HepG2 (cell line): Measurements from ENCODE around the gene CLDN4. TPM values are rescaled to one million over a fixed set of nuclear protein-coding genes. Genes with fewer than 3 reads are reported as not detected.
A peak's percentile ranks its signal among the peaks of the same experiment; 100 is the strongest.

Experiments
- ATAC-seq: fragments of 200-7000 bp; cut with Tn5 transposase; 3 replicates; pipeline ENCODE4 v1.9.1; 2020; ENCODE audit warnings: mild to moderate bottlenecking, moderate library complexity
- BruUV-seq: library from RNA; stranded (reverse); fragments of 400-500 nt; replicated peaks from 2 replicates; lab custom pipeline; 2021; lab: Mats Ljungman, UMichigan
- CTCF ChIA-PET: fragments of 300-600 bp; formaldehyde crosslinking; extraction: SDS; loops from one replicate; lab custom pipeline; 2021; ENCODE audit warnings: low total read pairs, inconsistent platforms, low intra/inter-chr PET ratio; lab: Yijun Ruan, JAX
- POLR2A ChIA-PET: fragments of 350-600 bp; sonication (Branson Sonifier 250); formaldehyde crosslinking; loops from one replicate; lab custom pipeline; 2020; ENCODE audit warnings: antibody characterized with exemption, inconsistent platforms; lab: Yijun Ruan, JAX
- DNase-seq: peaks from one replicate; pipeline ENCODE4 v3.0.0-alpha.2; 2015; ENCODE audit warnings: low spot score
- FAIRE-seq: peaks from 3 replicates; lab custom pipeline; 2011; peaks lifted over from hg19 to GRCh38; lab: Jason Lieb, UNC
- H2AFZ ChIP-seq: one replicate; pipeline ENCODE4 v1.6.1; 2011; ENCODE audit warnings: low read length, inconsistent platforms
- H3K27ac ChIP-seq: fragments of 300-600 bp; 3 replicates; pipeline ENCODE4 v1.8.0; 2011; ENCODE audit warnings: mixed run types, mild to moderate bottlenecking, mixed read lengths, low read length, inconsistent platforms; ENCODE audit not compliant: insufficient read depth; ENCODE audit errors: extremely low read length
- H3K27me3 ChIP-seq, 2 experiments: fragments of 200-600 bp in 1 of 2; 2 replicates in 1 of 2; 3 replicates in 1 of 2; pipeline versions ENCODE4 v1.6.0 to v1.8.0; 2011; ENCODE audit warnings: low read length in 2 of 2, mild to moderate bottlenecking in 2 of 2, moderate library complexity in 2 of 2, inconsistent platforms in 1 of 2; ENCODE audit not compliant: insufficient read depth in 2 of 2, control insufficient read depth in 1 of 2
- H3K36me3 ChIP-seq, 2 experiments: fragments of 200-600 bp in 1 of 2; replicated peaks in 1 of 2; 2 replicates in 1 of 2; 3 replicates in 1 of 2; pipeline versions ENCODE4 v1.5.1 to v1.8.0; 2011; ENCODE audit warnings: low read length in 2 of 2, inconsistent platforms in 1 of 2; ENCODE audit not compliant: insufficient read depth in 2 of 2, control insufficient read depth in 1 of 2
- H3K4me1 ChIP-seq: 2 replicates; pipeline ENCODE4 v1.5.1; 2012; ENCODE audit warnings: low read length, inconsistent platforms; ENCODE audit not compliant: insufficient read depth
- H3K4me2 ChIP-seq: 2 replicates; pipeline ENCODE4 v1.6.0; 2011; ENCODE audit warnings: low read depth, low read length, inconsistent platforms
- H3K4me3 ChIP-seq, 3 experiments: fragments of 200-600 bp in 1 of 3; sonication (generic), shearing (Covaris generic) in 1 of 3; replicated peaks in 1 of 3; 2 replicates each; pipeline ENCODE4 v1.5.1; 2011 to 2016; ENCODE audit warnings: low read length in 3 of 3, inconsistent platforms in 2 of 3, low read depth in 2 of 3, mild to moderate bottlenecking in 2 of 3, control low read depth in 1 of 3, mixed read lengths in 1 of 3; ENCODE audit not compliant: insufficient read depth in 1 of 3
- H3K79me2 ChIP-seq: one replicate; pipeline ENCODE4 v1.6.1; 2011; ENCODE audit warnings: low read length, inconsistent platforms; ENCODE audit not compliant: insufficient read depth
- H3K9ac ChIP-seq: 2 replicates; pipeline ENCODE4 v1.6.0; 2011; ENCODE audit warnings: mild to moderate bottlenecking, low read depth, low read length, inconsistent platforms; ENCODE audit not compliant: insufficient read depth
- H3K9me3 ChIP-seq: 2 replicates; pipeline ENCODE4 v1.5.1; 2012; ENCODE audit warnings: mild to moderate bottlenecking, low read length
- H4K20me1 ChIP-seq: 2 replicates; pipeline ENCODE4 v1.6.0; 2011; ENCODE audit warnings: inconsistent platforms, mild to moderate bottlenecking, low read length, moderate library complexity; ENCODE audit not compliant: insufficient read depth
- DMAP1 ChIP-seq: IDR thresholded peaks from 2 replicates; pipeline ENCODE4 v1.6.1; 2016
- MAF1 ChIP-seq: sonication (generic); formaldehyde crosslinking; IDR thresholded peaks from 2 replicates; pipeline ENCODE4 v1.5.0; 2020; ENCODE audit warnings: missing genetic modification reagents, borderline replicate concordance
- NONO ChIP-seq, 2 experiments: fragments of 450-650 bp in 1 of 2; sonication (generic) in 1 of 2; formaldehyde crosslinking in 1 of 2; IDR thresholded peaks in 1 of 2; conservative IDR thresholded peaks in 1 of 2; 2 replicates each; pipeline versions ENCODE4 v1.6.1 to v1.8.0; 2017 to 2022; ENCODE audit warnings: mild to moderate bottlenecking in 1 of 2, missing genetic modification reagents in 1 of 2, moderate library complexity in 1 of 2
- SRSF4 ChIP-seq: fragments of 200-400 bp; formaldehyde crosslinking; IDR thresholded peaks from one replicate; pipeline ENCODE4 v1.6.1; 2018; ENCODE audit warnings: mild to moderate bottlenecking, low read depth, low read length, moderate library complexity; ENCODE audit not compliant: poor library complexity, severe bottlenecking
- TEAD3 ChIP-seq: optimal IDR thresholded peaks from 2 replicates; pipeline ENCODE3; 2016; ENCODE audit warnings: borderline replicate concordance
- ZNF644 ChIP-seq: IDR thresholded peaks from 2 replicates; pipeline ENCODE4 v1.6.1; 2016; ENCODE audit warnings: low read depth
- WGBS: methylation state at CpG from one replicate; pipeline ENCODE4 v1.1.6; 2017; ENCODE audit warnings: low lambda C conversion rate; 5-methylcytosine and 5-hydroxymethylcytosine counted together
- in situ Hi-C: cut with HindIII; loops from 2 replicates; pipeline ENCODE4 v1.10.0; 2017; ENCODE audit warnings: low pct_unique_long_range_greater_than_20kb; ENCODE audit not compliant: extremely low pct_ligation_motif_present
- intact Hi-C: fragments of 100-400 bp; cut with micrococcal nuclease; formaldehyde crosslinking; loops from one replicate; pipeline ENCODE4 v1.10.0; 2022; ENCODE audit not compliant: unreplicated experiment
- polyA plus RNA-seq, 8 experiments: library from polyadenylated mRNA; depleted of rRNA in 3 of 8; stranded (reverse) in 7 of 8; unstranded in 1 of 8; fragments of >200 nt; fragmentation: Illumina TruSeq in 4 of 8; extraction: Trizol in 4 of 8; gene quantifications; 2 replicates each; pipeline versions ENCODE4 v1.2.1 to v1.2.3, GENCODE V29; 2011 to 2016; ENCODE audit warnings: low read depth in 4 of 8, missing spikeins in 1 of 8, mixed read lengths in 1 of 8; ENCODE audit not compliant: insufficient read depth in 1 of 8
- total RNA-seq, 5 experiments: library from RNA; depleted of rRNA; stranded (reverse); fragments of >200 nt; fragmentation: Illumina TruSeq; extraction: Trizol; gene quantifications; 2 replicates each; pipeline ENCODE4 v1.2.3, GENCODE V29; 2016; ENCODE audit warnings: low read depth in 1 of 5
- TF ChIP-seq, protein P1 (sequence below): IDR thresholded peaks from 2 replicates; pipeline ENCODE4 v1.6.1; 2012; ENCODE audit warnings: low read depth, low read length, improper control_type of control experiment

CLDN4 gene
- total and polyA plus RNA-seq, 2 of the 13 experiments (the other 11 are each of a cell fraction or from before 2014, with no cell fraction given), result 28.2 to 35.7 TPM

DNA sequence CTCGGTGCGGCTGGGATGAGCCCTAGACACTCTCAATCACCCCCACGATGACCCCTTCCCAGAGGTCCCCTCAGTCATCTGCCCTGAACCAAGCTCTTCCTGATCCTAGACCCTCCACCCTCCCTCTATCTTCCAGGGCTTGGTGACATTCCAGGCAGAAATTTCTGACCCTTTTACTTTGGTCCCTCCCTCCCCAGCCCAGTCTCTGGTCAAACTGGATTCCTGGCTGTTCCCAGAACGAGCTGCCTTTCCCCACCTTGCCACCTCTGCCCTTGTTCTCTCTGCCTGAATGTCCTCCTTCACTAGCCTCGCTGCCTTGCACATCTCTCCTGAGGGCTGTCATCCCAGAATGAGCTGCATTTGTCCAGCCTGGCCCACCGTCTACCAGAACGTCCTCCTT, 1.3 kb upstream of the CLDN4 start:
- Histone ChIP-seq H3K4me1 (peaks cover 68% of the 10 kb centered on the region), H3K79me2 (peaks cover 12% of the 10 kb centered on the region), H3K9ac (peak overlapping the region; percentile 1; the same call in 1 of the 2 replicates), H3K27ac (no peak overlapping the region), H3K36me3 (no peaks in the 10 kb centered on the region), H2AFZ (no peak overlapping the region), H3K4me2 (peak overlapping the region; percentile 98), H3K27me3 (peaks cover 0 to 13% of the 10 kb centered on the region in 2 experiments; a peak in 2 of 5 replicates), H4K20me1 (no peaks in the 10 kb centered on the region), H3K9me3 (no peaks in the 10 kb centered on the region), H3K4me3 (peak overlapping the region in 2 of 3 experiments; percentile 7 to 83; a peak in 3 of 6 replicates)
- in situ Hi-C loops, result no loop called here
- 1% methylated on average over 7 of the region's 7 CpGs for WGBS
- ChIA-PET POLR2A (interaction anchor here (1.2 to 5.5 kb wide), 4 partner anchors 12 to 91 kb away, joined by 3 to 55 read pairs (median 4); partner anchors contain the start of genes ABHD11 and METTL27), CTCF (no interaction called here)
- no peak for DNase-seq
- no peak for FAIRE-seq
- TF ChIP-seq SRSF4 (no peak), TEAD3 (peak; percentile 7), MAF1 (CRISPR knock-in tag) (no peak), DMAP1 (CRISPR knock-in tag) (peak; percentile 39; the same call in 1 of the 2 replicates), ZNF644 (CRISPR knock-in tag) (0 out of 2 replicates have a peak, but pooled peaks have one; percentile 2), NONO (IDR thresholded peaks at IDR 0.05) (no peak), NONO (CRISPR knock-in tag; conservative IDR thresholded peaks at IDR 0.05) (no peak)
- TF ChIP-seq, protein P1, sequence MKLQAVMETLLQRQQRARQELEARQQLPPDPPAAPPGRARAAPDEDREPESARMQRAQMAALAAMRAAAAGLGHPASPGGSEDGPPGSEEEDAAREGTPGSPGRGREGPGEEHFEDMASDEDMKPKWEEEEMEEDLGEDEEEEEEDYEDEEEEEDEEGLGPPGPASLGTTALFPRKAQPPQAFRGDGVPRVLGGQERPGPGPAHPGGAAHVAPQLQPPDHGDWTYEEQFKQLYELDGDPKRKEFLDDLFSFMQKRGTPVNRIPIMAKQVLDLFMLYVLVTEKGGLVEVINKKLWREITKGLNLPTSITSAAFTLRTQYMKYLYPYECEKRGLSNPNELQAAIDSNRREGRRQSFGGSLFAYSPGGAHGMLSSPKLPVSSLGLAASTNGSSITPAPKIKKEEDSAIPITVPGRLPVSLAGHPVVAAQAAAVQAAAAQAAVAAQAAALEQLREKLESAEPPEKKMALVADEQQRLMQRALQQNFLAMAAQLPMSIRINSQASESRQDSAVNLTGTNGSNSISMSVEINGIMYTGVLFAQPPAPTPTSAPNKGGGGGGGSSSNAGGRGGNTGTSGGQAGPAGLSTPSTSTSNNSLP, result no peak
- ATAC-seq, result no peak
- no TSS peak for BruUV-seq
- intact Hi-C loops, result loop anchor here (2.0 kb wide), 1 partner anchor 25 kb away; no protein-coding TSS in a partner anchor
